ENCODE data around the gene ULK2.

GRCh38 chr17:19781488-19782458, 86.0 kb downstream of the ULK2 start:
- no peak for TF ChIP-seq CTCF (IDR thresholded peaks at IDR 0.05)
- no peak for TF ChIP-seq POLR2AphosphoS5 (IDR thresholded peaks at IDR 0.05)
- no peak for TF ChIP-seq POLR2A (IDR thresholded peaks at IDR 0.05)
- no peak for TF ChIP-seq EP300 (IDR thresholded peaks at IDR 0.05)
